G401 (cell line): ENCODE results near the gene SHCBP1L. TPM values are rescaled to one million over a fixed set of nuclear protein-coding genes. Genes with fewer than 3 reads are reported as not detected.

ENCODE experiments used
- DNase-seq: peaks from one replicate; pipeline ENCODE4 v3.0.0-alpha.2; 2015; ENCODE audit warnings: low spot score
- in situ Hi-C: cut with HindIII; loops from 2 replicates; pipeline ENCODE4 v1.10.0; 2016; ENCODE audit warnings: low sequenced_read_pairs, mixed read lengths
- total RNA-seq: library from RNA; depleted of rRNA; stranded (reverse); fragments of >200 nt; shearing (Covaris generic); gene quantifications from 2 replicates; pipeline ENCODE4 v1.2.3, GENCODE V29; 2014; rRNA removed

Gene SHCBP1L
- not detected in 2 replicates for total RNA-seq

GRCh38 chr1:182952677-182953444 lies at the start of gene SHCBP1L:
Gene SHCBP1L, minus strand, starts transcription at chr1:182953166. Its CDS starts 33 bp downstream, at chr1:182953133.
- in situ Hi-C loops, result no loop called here
- DNase-seq, result no peak

DNA sequence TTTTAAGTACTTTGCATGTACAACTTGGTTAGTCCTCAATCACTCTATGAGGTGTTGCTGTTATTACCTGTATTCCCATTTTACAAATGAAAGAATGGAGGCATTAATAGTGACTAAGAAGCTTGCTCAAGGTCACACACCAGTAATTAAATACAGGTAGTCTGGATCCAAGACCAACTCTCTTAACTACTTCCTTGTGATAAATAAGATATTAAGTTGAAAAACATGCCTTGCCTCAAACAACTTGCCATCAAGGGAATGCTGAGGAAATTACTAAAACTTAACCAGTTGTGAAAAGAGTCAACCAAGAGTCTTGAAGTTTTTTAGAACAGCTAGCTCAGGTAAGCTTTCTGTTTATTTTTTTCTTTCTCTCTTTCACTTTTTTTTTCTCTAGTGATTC lies 49.3 kb upstream of the SHCBP1L start:
- in situ Hi-C loops, result no loop called here
- DNase-seq, result no peak

- in situ Hi-C loops, result no loop called here
- DNase-seq, result no peak
These were observed 47.4 kb upstream of the SHCBP1L start for GRCh38 chr1:183000167-183000962.

DNA sequence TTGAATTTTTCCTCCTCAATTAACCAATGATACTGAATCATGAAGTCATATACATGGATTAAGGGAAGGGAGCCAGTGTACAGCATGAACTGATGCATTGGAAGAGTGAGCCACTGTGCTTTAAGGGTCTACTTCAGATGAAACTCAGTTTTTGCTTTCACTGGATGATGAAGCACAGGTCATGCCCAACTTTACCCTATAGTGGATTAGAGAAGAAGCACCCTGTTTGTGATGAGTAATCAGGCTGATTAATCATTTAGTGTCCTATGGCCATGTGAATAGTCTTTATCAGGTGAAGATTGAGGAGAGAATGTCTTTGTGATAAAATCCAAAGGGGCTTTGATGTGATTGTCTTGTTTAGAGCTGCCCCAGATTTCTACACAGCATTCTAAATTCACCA lies 45.5 kb upstream of the SHCBP1L start:
- in situ Hi-C loops, result no loop called here

DNA sequence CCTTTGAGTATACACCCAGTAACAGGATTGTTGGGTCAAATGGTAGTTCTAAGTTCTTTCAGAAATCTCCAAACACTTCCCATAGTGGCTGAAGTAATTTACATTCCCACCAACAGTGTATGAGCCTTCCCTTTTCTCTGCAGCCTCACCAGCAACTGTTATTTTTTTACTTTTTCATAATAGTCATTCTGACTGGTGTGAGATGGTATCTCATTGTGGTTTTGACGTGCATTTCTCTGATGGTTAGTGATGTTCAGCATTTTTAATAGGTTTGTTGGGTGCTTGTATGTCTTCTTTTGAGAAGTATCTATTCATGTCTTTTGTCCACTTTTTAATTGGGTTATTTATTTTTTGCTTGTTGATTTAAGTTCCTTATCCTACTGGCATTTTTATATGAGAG lies 43.9 kb upstream of the SHCBP1L start:
- in situ Hi-C loops, result no loop called here
- DNase-seq, result no peak

More for the DNA sequence above, 45.5 kb upstream of the SHCBP1L start:
- no peak for DNase-seq

- no peak for DNase-seq
- in situ Hi-C loops, result no loop called here
These were observed 42.9 kb upstream of the SHCBP1L start for GRCh38 chr1:182995894-182996293.

- no peak for DNase-seq
- in situ Hi-C loops, result no loop called here
These were observed 40.8 kb upstream of the SHCBP1L start for GRCh38 chr1:182993746-182994145.

GRCh38 chr1:182990413-182991144 lies 37.6 kb upstream of the SHCBP1L start:
- DNase-seq, result no peak

GRCh38 chr1:182985876-182986275 lies 32.9 kb upstream of the SHCBP1L start:
- in situ Hi-C loops, result no loop called here
- no peak for DNase-seq

More at GRCh38 chr1:182990413-182991144, 37.6 kb upstream of the SHCBP1L start:
- in situ Hi-C loops, result no loop called here

GRCh38 chr1:182984621-182985020 lies 31.7 kb upstream of the SHCBP1L start:
- in situ Hi-C loops, result no loop called here
- DNase-seq, result no peak

GRCh38 chr1:182984138-182984537 lies 31.2 kb upstream of the SHCBP1L start:
- in situ Hi-C loops, result no loop called here
- DNase-seq, result no peak

- in situ Hi-C loops, result no loop called here
- DNase-seq, result no peak
These were observed 25.3 kb upstream of the SHCBP1L start for GRCh38 chr1:182978151-182978853.

- DNase-seq, result no peak
- in situ Hi-C loops, result no loop called here
These were observed 24.5 kb upstream of the SHCBP1L start for GRCh38 chr1:182977480-182977879.

DNA sequence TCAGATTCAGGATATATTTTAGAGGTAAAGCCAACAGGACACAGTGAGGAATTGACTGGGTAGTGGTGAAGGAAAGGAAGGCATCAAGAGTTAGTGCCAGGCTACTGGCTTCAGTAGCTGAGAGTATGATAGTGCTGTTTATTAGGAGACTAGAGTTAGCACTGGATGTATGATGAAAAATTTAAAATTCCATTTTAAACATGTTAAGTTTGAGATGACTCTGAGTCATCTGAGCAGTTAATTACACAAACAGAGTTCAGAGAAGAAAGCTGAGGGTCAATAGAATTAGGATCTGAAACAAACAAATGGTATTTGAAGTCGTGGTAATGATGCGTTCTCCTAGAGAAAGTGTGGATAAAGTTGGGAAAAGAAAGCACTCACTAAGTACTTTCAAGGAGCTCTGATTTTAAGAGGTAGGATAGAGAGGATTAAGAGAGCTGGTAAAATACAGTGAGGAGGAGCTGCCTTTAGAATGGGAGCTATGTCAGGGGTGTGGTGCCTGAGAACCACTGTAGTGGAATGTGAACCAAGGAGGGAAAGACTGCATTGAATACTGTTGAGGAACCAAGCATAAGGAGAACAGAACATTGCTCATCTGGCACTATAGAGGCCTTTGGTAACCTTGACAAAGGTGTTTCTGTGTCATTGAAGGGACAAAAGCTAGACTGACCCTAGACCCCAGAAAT lies 21.7 kb upstream of the SHCBP1L start:
- in situ Hi-C loops, result no loop called here
- no peak for DNase-seq

DNA sequence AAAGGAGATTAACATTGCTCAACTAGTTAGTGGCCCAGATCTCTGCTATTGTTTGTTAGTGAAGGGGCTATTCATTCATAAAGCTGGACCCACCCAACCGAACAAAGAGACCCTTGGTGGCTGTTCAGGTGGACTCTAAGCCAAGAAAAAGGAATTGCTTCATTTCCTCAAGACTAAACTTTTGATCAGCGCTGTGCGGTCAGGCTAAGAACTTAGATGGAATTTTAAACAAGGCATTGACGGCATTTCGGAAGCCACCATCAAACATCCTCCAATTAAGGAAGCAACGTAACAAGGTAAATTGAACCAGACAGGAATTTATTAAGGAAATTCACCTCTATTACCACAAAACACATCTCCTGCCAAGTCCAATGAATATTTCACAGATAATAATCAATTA lies 19.9 kb upstream of the SHCBP1L start:
- in situ Hi-C loops, result no loop called here
- DNase-seq, result no peak

GRCh38 chr1:182972231-182972630 lies 19.3 kb upstream of the SHCBP1L start:
- DNase-seq, result no peak
- in situ Hi-C loops, result no loop called here

GRCh38 chr1:182971219-182971618 lies 18.3 kb upstream of the SHCBP1L start:
- DNase-seq, result no peak
- in situ Hi-C loops, result no loop called here

DNA sequence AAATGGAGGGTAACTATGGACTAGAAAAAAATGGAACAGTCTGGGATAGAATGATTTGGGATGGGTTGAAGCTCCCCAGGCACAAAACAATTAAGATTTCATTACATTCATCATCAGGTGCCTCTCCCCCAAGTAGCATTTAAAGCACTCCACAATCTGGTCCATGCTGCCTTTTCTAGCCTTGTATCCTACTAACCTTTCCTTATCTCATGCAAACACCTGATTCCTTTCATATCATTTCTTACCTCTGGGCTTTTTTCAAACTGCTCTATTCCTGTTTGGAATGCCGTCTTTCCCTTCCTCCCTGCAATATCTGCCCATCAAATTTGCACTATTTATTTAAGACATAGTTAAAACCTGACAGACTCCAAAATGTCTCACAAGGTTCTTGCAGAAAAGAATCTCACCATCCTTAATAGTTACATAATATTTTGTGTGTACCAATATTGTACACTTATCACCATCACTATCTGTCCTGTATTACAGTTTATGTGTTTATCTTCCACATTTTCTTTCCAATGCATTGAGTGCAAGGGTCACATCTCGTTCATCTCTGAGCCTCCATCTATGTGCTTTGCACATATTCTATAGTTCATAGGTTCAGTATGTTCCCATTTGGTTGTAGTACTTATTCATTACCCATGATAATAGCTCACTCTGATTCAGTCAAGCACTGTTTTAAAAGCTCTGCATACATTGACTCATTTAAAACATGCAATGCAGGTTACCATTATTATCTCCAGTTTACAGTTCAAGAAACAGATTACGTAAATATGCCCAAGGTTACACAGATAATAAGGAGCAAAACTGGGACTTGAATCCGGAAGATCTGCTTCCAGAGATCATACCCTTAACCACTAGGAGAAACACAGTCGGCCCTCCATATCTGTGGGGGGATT lies 16.1 kb upstream of the SHCBP1L start:
- in situ Hi-C loops, result no loop called here
- DNase-seq, result no peak
